Measurements from ENCODE around the gene CR1.
"Not testable (repeated sequence)": the region's sequence is repeated elsewhere in the genome, so short reads cannot be mapped to it uniquely, and the experiment has no call there.

Gene CR1

DNA sequence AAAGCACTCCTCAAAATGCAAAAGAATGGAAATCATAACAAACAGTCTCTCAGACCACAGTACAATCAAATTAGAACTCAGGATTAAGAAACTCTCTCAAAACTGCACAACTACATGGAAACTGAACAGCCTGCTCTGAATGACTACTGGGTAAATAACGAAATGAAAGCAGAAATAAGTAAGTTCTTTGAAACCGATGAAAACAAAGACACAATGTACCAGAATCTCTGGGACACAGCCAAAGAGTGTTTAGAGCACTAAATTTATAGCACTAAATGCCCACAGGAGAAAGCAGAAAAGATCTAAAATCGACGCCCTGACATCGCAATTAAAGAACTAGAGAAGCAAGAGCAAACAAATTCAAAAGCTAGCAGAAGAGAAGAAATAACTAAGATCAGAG, 95.2 kb downstream of the CR1 start:
- DNase-seq (ENCODE audit: low read depth): not testable (repeated sequence)

DNA sequence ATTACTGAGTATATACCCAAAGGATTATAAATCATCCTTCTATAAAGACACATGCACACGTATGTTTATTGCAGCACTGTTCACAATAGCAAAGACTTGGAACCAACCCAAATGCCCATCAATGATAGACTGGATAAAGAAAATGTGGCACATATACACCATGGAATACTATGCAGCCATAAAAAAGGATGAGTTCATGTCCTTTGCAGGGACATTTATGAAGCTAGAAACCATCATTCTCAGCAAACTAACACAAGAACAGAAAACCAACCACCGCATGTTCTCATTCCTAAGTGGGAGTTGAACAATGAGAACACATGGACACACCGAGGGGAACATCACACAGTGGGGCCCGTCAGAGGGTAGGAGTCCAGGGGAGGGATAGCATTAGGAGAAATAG, 98.1 kb downstream of the CR1 start:
- not testable (repeated sequence) for DNase-seq (ENCODE audit: low read depth)

DNA sequence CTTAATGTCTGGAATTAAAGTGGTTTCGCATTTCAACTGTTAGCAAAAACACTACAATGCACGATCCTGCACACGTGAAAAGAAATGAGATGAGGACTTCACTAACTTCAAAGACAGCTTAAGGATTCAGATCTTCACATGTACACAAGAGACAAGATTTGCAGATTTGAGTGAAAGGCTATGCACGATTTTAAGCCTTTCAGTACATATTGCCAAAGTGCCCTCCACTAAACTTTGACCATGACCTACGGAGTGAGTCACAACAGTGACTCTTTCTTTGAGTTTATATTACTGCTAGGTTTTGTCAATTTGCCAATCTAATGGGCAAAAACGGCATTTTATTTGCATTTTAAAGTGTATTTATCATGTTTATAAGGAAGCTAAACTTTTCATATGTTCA, 107.8 kb downstream of the CR1 start:
- DNase-seq (ENCODE audit: low read depth): peak; percentile 13

DNA sequence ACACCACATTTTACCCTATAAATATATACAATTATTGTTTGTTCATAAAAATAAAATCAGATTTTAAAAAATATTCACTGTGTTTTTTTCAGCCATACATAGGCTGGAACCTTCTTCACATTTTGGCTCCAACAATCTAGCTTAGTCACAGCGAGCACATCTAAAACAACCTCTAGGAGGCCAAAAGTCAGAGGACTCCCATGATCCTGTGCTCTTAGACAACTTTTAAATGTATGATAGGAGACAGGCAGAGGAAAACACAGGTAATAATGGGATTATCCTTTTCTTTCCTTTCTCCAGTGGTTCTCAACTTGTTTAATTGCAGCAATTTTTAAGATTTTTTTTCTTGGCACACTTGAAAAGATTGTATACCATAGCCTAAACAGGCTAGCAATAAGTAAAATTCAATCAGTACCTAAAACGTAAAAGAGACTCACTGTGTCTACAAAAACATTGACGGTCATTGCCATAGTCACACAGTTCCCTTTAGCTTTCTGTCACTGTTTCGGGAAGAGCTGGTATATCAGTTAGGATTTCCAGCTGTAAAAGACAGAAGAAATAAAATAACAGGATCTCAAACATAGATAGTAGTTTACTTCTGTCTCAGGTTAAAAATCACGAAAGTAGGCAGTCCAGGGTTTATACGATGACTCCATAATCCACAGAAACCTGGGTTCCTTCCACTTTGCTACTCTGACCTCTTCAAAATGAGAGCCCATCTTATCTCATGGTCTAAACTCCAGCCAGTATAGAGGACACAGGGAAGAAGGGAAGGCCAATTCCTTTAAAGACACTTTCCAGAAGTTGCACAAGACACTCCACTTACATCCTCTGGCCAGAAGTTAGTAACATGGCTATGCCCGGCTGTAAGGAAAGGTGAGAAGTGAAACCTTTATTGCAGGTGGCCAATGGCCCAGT, 109.7 kb downstream of the CR1 start:
- no peak for DNase-seq (ENCODE audit: low read depth)

GRCh38 chr1:207606362-207606755, 110.4 kb downstream of the CR1 start:
- no peak for DNase-seq (ENCODE audit: low read depth)

DNA sequence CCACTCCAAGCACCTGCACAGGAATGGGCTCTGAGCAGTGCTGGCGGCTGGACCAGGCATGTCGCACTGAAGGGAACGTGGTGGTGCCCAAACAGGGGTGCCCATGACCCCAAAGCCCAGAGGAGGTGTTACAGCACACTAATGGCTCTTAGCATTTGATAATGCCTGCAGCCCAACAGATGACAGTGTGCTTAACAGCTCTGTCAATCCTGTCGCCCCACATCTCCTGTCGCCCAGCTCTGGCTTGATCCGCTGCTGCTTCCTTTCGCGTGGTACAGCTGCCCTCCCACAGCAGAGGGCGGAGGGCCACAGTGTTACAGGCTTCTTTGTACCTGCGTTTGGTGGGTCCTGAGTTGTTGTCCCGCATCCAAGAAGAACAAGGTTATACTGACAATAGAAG, 116.8 kb downstream of the CR1 start:
- DNase-seq (ENCODE audit: low read depth): no peak

DNA sequence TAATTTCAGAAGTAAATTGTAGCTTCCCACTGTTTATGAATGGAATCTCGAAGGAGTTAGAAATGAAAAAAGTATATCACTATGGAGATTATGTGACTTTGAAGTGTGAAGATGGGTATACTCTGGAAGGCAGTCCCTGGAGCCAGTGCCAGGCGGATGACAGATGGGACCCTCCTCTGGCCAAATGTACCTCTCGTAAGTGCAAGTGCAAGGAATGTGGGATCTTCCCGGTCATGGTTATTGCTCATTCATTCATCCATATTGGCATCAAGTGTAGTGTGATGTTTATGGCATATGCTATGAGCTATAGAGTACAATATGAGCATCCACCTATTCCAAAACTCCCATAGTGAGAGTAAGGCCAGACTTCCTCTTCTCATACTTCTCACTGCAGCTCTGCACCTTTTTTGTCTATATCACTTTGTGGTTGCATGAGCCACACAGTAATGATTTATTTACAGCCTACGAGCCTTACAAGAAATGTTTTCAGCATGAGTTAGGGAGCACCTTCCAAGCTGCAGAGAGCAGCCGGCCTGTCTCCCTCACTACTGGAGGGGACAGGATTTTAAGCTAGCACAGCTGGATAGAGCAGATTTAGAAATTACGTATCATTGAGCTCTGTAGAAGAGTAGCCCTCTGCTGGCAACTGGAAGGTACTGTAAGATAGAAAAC, 124.0 kb downstream of the CR1 start:
- peak; percentile 42 for DNase-seq (ENCODE audit: low read depth)

DNA sequence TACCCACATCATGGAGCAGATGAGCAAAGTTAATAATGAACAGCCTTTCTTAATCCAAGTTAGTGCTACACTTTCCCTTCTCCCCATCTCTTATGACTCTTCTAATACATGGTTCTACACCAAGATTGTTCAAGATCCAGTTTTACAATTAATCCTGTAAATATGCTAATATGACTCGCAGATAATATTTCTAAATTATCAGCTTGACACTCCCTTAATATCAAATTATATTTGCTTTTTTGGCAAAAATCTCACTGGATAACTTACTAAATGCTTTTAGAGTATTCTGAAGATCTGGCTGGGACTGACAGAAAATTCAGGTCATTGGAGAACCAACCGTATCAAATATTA, 124.6 kb downstream of the CR1 start:
- no peak for DNase-seq (ENCODE audit: low read depth)

DNA sequence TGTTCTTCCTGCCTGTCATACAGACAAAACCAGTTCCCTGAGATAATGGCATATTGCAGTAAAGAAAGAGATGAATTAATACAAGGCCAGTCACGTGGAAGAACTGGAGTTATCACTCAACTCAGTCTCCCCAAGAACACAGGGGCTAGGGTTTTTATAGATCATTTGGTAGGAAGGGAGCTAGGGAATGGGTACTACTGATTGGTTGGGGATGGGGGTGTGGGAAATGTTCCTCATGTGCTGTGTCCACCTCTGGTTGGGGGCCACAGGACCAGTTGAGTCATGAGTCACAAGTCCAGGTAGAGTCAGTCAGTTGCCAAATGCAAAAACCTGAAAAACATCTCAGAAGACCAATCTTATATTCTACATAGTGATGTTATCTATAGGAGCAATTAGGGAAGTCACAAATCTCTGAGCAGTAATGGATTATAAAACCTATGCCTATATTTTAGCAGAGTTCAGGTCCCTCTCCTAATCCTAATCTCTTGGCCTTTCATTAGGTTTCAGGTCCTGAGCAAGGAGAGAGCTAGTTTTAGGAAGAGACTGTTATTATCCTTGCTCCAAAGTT, 129.6 kb downstream of the CR1 start:
- DNase-seq (ENCODE audit: low read depth): not testable (repeated sequence)

- DNase-seq (ENCODE audit: low read depth): no peak
Observed at GRCh38 chr1:207626972-207627337, 131.0 kb downstream of the CR1 start.

- no peak for DNase-seq (ENCODE audit: low read depth)
Observed at GRCh38 chr1:207627496-207627895, 131.5 kb downstream of the CR1 start.

GRCh38 chr1:207628776-207629175, 132.8 kb downstream of the CR1 start:
- DNase-seq (ENCODE audit: low read depth): no peak

GRCh38 chr1:207631137-207631536, 135.2 kb downstream of the CR1 start:
- no peak for DNase-seq (ENCODE audit: low read depth)

DNA sequence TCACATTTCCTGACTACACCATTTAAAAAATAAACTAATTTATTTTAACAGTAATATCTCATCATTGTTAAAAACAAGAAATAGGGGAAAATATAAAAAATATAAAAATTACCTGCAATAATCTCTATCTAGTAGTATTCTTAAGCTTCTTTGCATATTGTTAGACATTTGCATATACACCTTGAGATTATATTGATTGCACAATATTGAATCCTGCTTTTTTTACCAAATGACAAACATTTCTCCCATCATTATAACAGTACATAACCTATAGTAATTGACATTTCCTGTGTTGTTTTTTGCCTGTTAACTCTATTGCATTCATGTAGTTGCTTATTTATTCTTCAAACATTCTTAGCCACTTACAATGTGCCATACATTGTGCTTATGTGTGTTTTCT, 137.3 kb downstream of the CR1 start:
- DNase-seq (ENCODE audit: low read depth): no peak

DNA sequence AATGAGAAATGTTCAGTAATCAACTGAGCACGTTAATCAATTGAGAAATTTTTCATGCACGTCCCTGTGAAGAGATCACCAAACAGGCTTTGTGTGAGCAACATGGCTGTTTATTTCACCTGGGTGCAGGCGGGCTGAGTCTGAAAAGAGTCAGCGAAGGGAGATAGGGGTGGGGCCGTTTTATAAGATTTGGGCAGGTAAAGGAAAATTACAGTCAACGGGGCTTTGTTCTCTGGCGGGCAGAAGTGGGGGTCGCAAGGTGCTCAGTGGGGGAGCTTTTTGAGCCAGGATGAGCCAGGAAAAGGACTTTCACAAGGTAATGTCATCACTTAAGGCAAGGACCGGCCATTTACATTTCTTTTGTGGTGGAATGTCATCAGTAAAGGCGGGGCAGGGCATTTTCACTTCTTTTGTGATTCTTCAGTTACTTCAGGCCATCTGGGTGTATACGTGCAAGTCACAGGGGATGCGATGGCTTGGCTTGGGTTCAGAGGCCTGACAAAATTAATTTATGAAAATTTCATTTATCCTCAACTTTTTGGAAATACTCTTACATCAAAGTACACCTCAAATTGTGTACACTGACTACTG, 137.8 kb downstream of the CR1 start:
- DNase-seq (ENCODE audit: low read depth): not testable (repeated sequence)

DNA sequence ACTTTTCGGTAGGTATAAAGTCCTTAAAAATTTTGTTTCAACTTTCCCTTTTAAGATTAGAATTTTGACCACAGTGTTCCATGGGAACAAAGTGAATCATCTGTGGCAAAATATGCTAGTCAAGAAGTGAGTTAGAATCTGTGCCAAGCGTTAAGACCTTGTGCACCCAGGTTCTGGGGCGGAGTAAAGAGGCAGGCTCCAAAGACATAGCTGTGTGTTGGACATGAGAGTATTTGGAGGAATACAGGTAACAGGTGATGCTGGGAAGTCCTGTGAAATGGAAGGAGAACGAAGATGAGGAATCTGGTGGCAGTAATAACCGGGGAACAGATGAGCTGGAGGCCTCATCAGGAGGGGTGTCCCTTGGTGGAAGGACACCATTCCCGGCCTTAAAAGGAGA, 138.3 kb downstream of the CR1 start:
- DNase-seq (ENCODE audit: low read depth): not testable (repeated sequence)

GRCh38 chr1:207635569-207636186, 139.7 kb downstream of the CR1 start:
- not testable (repeated sequence) for DNase-seq (ENCODE audit: low read depth)

DNA sequence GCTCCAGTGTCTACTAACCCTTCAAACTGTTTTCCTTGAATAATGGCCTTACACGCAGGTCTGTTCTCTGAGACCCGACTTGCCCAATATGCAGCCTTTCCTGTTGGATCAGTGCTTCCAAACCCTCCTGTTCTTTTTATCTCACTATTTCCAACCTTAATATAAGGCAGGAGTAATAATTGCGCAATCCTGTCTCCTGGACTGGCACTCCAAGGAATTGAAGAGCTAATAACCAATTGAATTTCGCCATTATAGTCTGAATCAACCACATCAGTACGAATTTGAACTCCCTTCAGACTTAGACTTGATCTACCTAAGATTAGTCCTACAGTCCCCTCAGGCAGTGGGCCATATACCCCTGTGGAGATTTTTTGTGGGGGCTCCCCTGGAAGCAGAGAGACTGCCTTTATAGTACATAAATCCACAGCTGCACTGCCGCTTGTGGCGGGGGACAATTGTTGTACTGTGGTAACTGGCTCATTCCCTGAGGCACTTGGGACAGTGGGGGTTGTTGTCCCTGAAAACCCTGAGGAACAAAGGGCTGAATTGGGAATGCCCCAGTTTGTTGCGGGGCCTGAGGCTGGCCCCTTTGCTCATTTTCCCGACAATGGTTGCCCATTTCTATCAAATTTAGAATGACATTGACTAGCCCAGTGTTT, 142.7 kb downstream of the CR1 start:
- not testable (repeated sequence) for DNase-seq (ENCODE audit: low read depth)

DNA sequence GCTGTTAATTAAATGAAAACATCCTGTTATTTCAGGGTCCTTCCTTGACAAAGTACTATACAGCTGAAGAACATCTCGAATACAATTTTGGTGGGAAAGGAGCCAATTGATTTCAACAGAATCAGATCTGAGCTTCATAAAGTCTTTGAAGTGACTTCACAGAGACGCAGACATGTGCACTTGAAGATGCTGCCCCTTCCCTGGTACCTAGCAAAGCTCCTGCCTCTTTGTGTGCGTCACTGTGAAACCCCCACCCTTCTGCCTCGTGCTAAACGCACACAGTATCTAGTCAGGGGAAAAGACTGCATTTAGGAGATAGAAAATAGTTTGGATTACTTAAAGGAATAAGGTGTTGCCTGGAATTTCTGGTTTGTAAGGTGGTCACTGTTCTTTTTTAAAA, 143.4 kb downstream of the CR1 start:
- DNase-seq (ENCODE audit: low read depth): not testable (repeated sequence)

GRCh38 chr1:207644166-207644851, 148.4 kb downstream of the CR1 start:
- DNase-seq (ENCODE audit: low read depth): no peak
